ENCODE data around the gene EFTUD2. TPM values are rescaled to one million over a fixed set of nuclear protein-coding genes. Genes with fewer than 3 reads are reported as not detected.

Gene EFTUD2
- total and polyA plus RNA-seq, 9 of the 15 experiments (the other 6 are each of a cell fraction or from before 2014, with no cell fraction given): 65.8 to 362 (median 218) TPM

- Histone ChIP-seq H4K20me1 (replicated peaks; ENCODE audit: control insufficient read depth, insufficient read depth, low read length) (no peaks in the 10 kb centered on the region), H3K9ac (ENCODE audit: insufficient read depth in 1 of 2, low read depth in 2 of 2, low read length in 2 of 2) (peak overlapping the region in 1 of 2 experiments; percentile 71; a peak in 2 of 4 replicates), H3K36me3 (ENCODE audit: control insufficient read depth, insufficient read depth, low read length) (no peaks in the 10 kb centered on the region), H3K79me2 (ENCODE audit: control insufficient read depth, insufficient read depth, low read length) (no peaks in the 10 kb centered on the region), H3K4me1 (replicated peaks in 1 of 2; ENCODE audit: control insufficient read depth in 2 of 2, insufficient read depth in 2 of 2, low read length in 2 of 2) (peaks cover 11 to 32% of the 10 kb centered on the region in 2 experiments; a peak in 4 of 5 replicates), H3K9me3 (replicated peaks; ENCODE audit: control insufficient read depth, insufficient read depth, low read depth, low read length) (no peaks in the 10 kb centered on the region), H3K4me3 (no peak overlapping the region), H3K9me1 (ENCODE audit: control insufficient read depth, insufficient read depth, low read length) (no peaks in the 10 kb centered on the region), H3K27me3 (ENCODE audit: control insufficient read depth in 2 of 2, insufficient read depth in 2 of 2, low read length in 2 of 2) (peaks cover 0 to 11% of the 10 kb centered on the region in 2 experiments; a peak in 1 of 5 replicates), H3K4me2 (ENCODE audit: insufficient read depth, low read length) (no peak overlapping the region), H2AFZ (ENCODE audit: low read depth, low read length) (peak overlapping the region; percentile 68), H3K27ac (ENCODE audit: extremely low read depth, low read depth, low read length) (no peak overlapping the region)
- intact Hi-C loops (cut with micrococcal nuclease): no loop called here
- ChIA-PET POLR2A (interaction anchor here (0.5 to 4.8 kb wide), 5 partner anchors 8 to 275 kb away, joined by 3 to 28 read pairs (median 4); partner anchors contain the start of gene EFTUD2), CTCF (ENCODE audit: low intra/inter-chr PET ratio) (no interaction called here)
- DNase-seq (ENCODE audit: extremely low read depth in 1 of 4, low spot score in 3 of 4) (no peak), ATAC-seq (no peak), FAIRE-seq (no peak)
- no TSS peak for BruUV-seq (replicated peaks)
- in situ Hi-C loops (cut with MboI): no loop called here
- peak in 1 of 2 experiments; percentile 17; a peak in 1 of 4 replicates for TF ChIP-seq KDM1A (IDR thresholded peaks at IDR 0.05)
- TF ChIP-seq ZFP36 (IDR thresholded peaks at IDR 0.05; ENCODE audit: low read depth, low read length, partially characterized antibody): peak; percentile 56
- peak; percentile 48 for TF ChIP-seq BRD9 (IDR thresholded peaks at IDR 0.05; ENCODE audit: low read depth, partially characterized antibody)
- TF ChIP-seq BCOR (IDR thresholded peaks at IDR 0.05): peak; percentile 62
- no peak for TF ChIP-seq CEBPG (CRISPR knock-in tag; IDR thresholded peaks at IDR 0.05)
- no peak for TF ChIP-seq CEBPG (tag; conservative IDR thresholded peaks at IDR 0.05 in 1 of 2, IDR thresholded peaks at IDR 0.05 in 1 of 2)
- 47% methylated on average over 14 of the region's 14 CpGs for WGBS (ENCODE audit: insufficient coverage, low coverage, missing lambda C conversion rate)
These were observed 13.7 kb upstream of the EFTUD2 start for GRCh38 chr17:44912763-44913544.

Measured in K562 (cell line).